Bronchial epithelial cell (primary cell): ENCODE measurements around the gene CHRM2. TPM values are rescaled to one million over a fixed set of nuclear protein-coding genes. Genes with fewer than 3 reads are reported as not detected.

Experiments used
- DNase-seq: peaks from one replicate; pipeline ENCODE4 v3.0.0-alpha.2; 2010; ENCODE audit warnings: low read depth
- FAIRE-seq: peaks from 2 replicates; lab custom pipeline; 2011; peaks lifted over from hg19 to GRCh38; lab: Jason Lieb, UNC
- H3K27me3 ChIP-seq: 2 replicates; pipeline ENCODE4 v1.5.1; 2011; ENCODE audit warnings: low read length; ENCODE audit not compliant: control insufficient read depth, insufficient read depth
- H3K36me3 ChIP-seq: 2 replicates; pipeline ENCODE4 v1.5.1; 2011; ENCODE audit warnings: low read length; ENCODE audit not compliant: control insufficient read depth, insufficient read depth
- H3K4me3 ChIP-seq: 2 replicates; pipeline ENCODE4 v1.5.1; 2011; ENCODE audit warnings: mild to moderate bottlenecking, low read depth, low read length, control low read depth
- total RNA-seq: library from RNA; depleted of rRNA; stranded (reverse); fragments of >200 nt; gene quantifications from 2 replicates; pipeline ENCODE4 v1.2.1, GENCODE V29; 2014
- TF ChIP-seq, protein P1 (sequence below): IDR thresholded peaks from 2 replicates; pipeline ENCODE4 v1.5.1; 2011; ENCODE audit warnings: mild to moderate bottlenecking, moderate library complexity, low read length, control low read depth, inconsistent platforms; ENCODE audit not compliant: insufficient read depth, severe bottlenecking

The CHRM2 gene
- total RNA-seq, 1 donor from 2014 or later = 0.26 TPM

DNA sequence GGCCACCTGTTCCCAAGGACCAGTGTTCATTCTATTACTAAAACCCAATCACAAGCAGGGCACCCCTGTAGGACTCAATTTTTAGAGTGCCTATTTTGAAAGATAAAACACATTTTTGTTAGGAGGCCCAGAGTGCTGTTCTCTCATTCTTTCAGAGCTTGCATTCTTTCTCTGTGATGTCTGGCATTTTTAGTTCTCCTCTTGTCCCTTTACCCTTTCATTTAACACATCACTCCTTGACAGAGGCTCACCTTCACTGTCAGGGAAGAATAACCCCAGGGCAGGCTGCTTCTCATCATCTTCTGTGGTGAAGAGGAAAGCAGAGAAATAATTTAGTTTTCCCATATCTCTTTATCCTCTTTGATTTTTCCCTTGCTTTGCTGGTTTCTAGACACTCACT lies 73.9 kb downstream of the CHRM2 start:
- H3K4me3 ChIP-seq = no peak overlapping the region
- no peaks in the 10 kb centered on the region for H3K36me3 ChIP-seq
- DNase-seq (no peak), FAIRE-seq (no peak)
- TF ChIP-seq, protein P1, sequence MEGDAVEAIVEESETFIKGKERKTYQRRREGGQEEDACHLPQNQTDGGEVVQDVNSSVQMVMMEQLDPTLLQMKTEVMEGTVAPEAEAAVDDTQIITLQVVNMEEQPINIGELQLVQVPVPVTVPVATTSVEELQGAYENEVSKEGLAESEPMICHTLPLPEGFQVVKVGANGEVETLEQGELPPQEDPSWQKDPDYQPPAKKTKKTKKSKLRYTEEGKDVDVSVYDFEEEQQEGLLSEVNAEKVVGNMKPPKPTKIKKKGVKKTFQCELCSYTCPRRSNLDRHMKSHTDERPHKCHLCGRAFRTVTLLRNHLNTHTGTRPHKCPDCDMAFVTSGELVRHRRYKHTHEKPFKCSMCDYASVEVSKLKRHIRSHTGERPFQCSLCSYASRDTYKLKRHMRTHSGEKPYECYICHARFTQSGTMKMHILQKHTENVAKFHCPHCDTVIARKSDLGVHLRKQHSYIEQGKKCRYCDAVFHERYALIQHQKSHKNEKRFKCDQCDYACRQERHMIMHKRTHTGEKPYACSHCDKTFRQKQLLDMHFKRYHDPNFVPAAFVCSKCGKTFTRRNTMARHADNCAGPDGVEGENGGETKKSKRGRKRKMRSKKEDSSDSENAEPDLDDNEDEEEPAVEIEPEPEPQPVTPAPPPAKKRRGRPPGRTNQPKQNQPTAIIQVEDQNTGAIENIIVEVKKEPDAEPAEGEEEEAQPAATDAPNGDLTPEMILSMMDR = no peak
- H3K27me3 ChIP-seq = no peaks in the 10 kb centered on the region

DNA sequence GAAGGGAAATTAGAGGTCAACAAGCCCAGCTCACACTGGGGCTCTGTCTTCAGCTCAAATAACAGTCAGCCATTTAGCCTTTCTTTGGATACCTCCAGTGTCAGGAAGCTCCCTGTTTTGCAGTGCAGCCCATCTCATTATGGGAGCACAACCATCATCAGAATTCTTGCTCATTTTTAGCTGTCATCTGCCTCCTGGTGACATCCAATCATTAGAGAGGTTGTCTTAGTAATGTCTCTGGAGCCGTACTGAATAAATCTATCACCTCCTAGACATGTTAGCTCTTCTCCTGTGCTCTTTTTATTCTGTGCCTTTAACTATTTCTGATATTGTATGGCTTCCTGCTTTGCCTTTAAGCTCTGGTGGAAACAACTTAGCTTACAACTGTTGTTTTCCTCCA lies 74.5 kb downstream of the CHRM2 start:
- TF ChIP-seq, protein P1 = no peak
- H3K4me3 ChIP-seq = no peak overlapping the region
- no peaks in the 10 kb centered on the region for H3K36me3 ChIP-seq
- DNase-seq (no peak), FAIRE-seq (no peak)
- H3K27me3 ChIP-seq = no peaks in the 10 kb centered on the region

DNA sequence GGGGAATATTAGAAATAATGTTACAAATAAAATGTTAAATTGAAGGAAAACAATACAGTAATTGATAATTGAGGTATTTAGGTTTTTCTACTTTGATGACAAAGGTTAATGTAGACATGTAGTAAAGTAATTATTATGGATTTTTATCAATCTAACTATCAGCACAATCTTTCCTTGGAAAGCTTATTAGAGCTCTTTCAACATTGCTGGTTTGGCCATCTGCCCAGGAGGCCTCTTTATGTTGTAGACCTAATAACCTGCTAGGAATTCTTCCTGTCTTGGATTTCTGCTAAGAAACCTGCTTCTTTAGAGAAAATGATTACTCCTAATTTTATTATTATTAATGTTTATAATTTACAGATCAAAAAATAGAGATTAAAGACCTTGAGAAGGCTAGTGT lies 78.9 kb downstream of the CHRM2 start:
- FAIRE-seq (no peak), DNase-seq (no peak)
- TF ChIP-seq, protein P1 = no peak

DNA sequence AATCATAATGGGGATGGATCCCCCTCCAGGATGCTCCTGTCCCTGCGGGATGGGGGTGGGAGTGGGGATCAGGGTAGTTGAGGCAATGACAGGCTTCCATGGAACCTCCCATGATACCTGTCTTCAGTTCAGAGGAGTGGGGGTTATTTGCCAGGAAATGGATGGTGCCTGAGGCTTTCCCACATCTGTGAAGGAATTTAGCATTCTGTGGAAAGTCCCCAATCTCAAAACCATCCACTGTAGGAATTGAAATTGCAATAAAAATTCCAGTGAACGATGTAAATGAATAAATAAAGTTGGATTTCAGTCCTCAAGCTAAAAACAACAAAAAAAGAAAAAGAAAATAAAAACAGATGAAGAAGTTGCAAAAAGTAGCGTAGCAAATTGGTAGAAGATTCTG lies 81.9 kb downstream of the CHRM2 start:
- H3K27me3 ChIP-seq = no peaks in the 10 kb centered on the region
- H3K36me3 ChIP-seq = no peaks in the 10 kb centered on the region
- FAIRE-seq = no peak
- no peak overlapping the region for H3K4me3 ChIP-seq
- no peak for DNase-seq
- TF ChIP-seq, protein P1 = no peak

More for the DNA sequence above, 78.9 kb downstream of the CHRM2 start:
- H3K36me3 ChIP-seq = no peaks in the 10 kb centered on the region
- H3K27me3 ChIP-seq = no peaks in the 10 kb centered on the region
- no peak overlapping the region for H3K4me3 ChIP-seq

DNA sequence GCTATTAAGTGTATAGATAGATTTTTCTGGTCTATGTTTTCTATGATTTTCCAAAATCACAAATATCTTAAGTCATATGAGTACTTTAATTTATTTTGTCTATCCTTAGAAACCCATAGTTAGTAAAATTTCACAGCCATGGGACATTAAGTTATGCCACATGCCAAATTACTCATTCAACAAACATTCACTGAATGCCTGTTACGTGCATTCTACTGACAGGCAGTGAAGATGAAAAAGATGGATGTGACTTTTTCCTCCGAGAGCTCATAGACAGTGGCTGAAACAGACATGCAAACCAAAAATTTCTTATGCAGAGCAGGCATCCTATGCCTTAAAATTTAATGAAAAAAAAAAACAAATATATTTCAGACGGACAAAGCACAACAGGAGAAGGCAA lies 84.9 kb downstream of the CHRM2 start:
- no peak overlapping the region for H3K4me3 ChIP-seq
- no peaks in the 10 kb centered on the region for H3K36me3 ChIP-seq
- TF ChIP-seq, protein P1 = no peak
- FAIRE-seq (no peak), DNase-seq (no peak)
- H3K27me3 ChIP-seq = no peaks in the 10 kb centered on the region

DNA sequence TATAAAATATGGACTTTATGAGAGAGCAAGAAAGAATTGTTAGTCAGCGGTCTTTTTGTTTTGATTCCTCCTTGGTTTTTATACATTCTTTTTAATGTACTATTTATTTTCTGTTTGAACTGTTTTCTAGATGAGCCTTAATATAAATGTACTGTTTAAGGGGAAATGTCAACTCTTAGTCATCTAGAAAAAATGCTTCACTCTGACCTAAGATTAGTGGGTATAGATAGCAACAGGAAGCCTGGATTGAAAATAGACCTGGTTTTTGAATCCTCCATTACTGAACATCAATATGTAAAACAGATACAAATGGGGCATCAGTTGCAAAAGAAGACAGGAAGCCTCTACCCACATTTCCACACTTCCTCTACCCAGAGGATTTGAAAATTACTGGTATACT lies 87.8 kb downstream of the CHRM2 start:
- Histone ChIP-seq H3K36me3 (no peaks in the 10 kb centered on the region), H3K27me3 (no peaks in the 10 kb centered on the region), H3K4me3 (no peak overlapping the region)
- TF ChIP-seq, protein P1 = no peak
- DNase-seq (peak; percentile 26), FAIRE-seq (no peak)
